H9 (cell line): ENCODE measurements around the gene ICE1. TPM values are rescaled to one million over a fixed set of nuclear protein-coding genes. Genes with fewer than 3 reads are reported as not detected.

ENCODE experiments used
- DNase-seq: peaks from one replicate; pipeline ENCODE4 v3.0.0-alpha.2; 2017
- H2AFZ ChIP-seq: one replicate; pipeline ENCODE4 v1.6.1; 2013; ENCODE audit warnings: mild to moderate bottlenecking, low read length, control low read depth, moderate library complexity
- H2AK5ac ChIP-seq: 2 replicates; pipeline ENCODE4 v1.6.1; 2013; ENCODE audit warnings: low read length, control low read depth, mixed read lengths; ENCODE audit not compliant: insufficient read length
- H2BK120ac ChIP-seq: one replicate; pipeline ENCODE4 v1.6.1; 2013; ENCODE audit warnings: low read depth, mild to moderate bottlenecking, low read length, control low read depth, inconsistent platforms; ENCODE audit not compliant: poor library complexity, severe bottlenecking
- H2BK12ac ChIP-seq: 2 replicates; pipeline ENCODE4 v1.6.1; 2013; ENCODE audit warnings: low read length, control low read depth, mixed read lengths, low read depth; ENCODE audit not compliant: insufficient read length
- H2BK15ac ChIP-seq: 2 replicates; pipeline ENCODE4 v1.6.1; 2013; ENCODE audit warnings: low read depth, low read length, control low read depth
- H2BK20ac ChIP-seq: one replicate; pipeline ENCODE4 v1.6.1; 2013; ENCODE audit warnings: low read depth, mild to moderate bottlenecking, low read length, control low read depth, inconsistent platforms; ENCODE audit not compliant: poor library complexity, severe bottlenecking
- H2BK5ac ChIP-seq: 2 replicates; pipeline ENCODE4 v1.6.1; 2013; ENCODE audit warnings: low read length, control low read depth, mixed read lengths; ENCODE audit not compliant: insufficient read length
- H3K14ac ChIP-seq: 2 replicates; pipeline ENCODE4 v1.6.1; 2013; ENCODE audit warnings: low read length, control low read depth; ENCODE audit not compliant: insufficient read depth
- H3K18ac ChIP-seq: 2 replicates; pipeline ENCODE4 v1.6.1; 2013; ENCODE audit warnings: low read depth, mild to moderate bottlenecking, mixed read lengths, low read length, control low read depth; ENCODE audit not compliant: insufficient read length
- H3K23ac ChIP-seq: 2 replicates; pipeline ENCODE4 v1.6.1; 2013; ENCODE audit warnings: low read length, control low read depth, mixed read lengths, low read depth; ENCODE audit not compliant: insufficient read length
- H3K23me2 ChIP-seq: 2 replicates; pipeline ENCODE4 v1.6.1; 2013; ENCODE audit warnings: low read depth, mild to moderate bottlenecking, mixed read lengths, low read length, control low read depth; ENCODE audit not compliant: insufficient read length, poor library complexity, severe bottlenecking
- H3K27ac ChIP-seq: 2 replicates; pipeline ENCODE4 v1.5.1; 2013; ENCODE audit warnings: low read length, control low read depth, mixed read lengths, low read depth; ENCODE audit not compliant: insufficient read length
- H3K27me3 ChIP-seq: 2 replicates; pipeline ENCODE4 v1.6.1; 2013; ENCODE audit warnings: low read length, control low read depth, inconsistent platforms; ENCODE audit not compliant: insufficient read depth
- H3K4ac ChIP-seq: 2 replicates; pipeline ENCODE4 v1.6.1; 2013; ENCODE audit warnings: low read depth, mild to moderate bottlenecking, control low read depth, inconsistent platforms, low read length, moderate library complexity
- H3K4me1 ChIP-seq: 2 replicates; pipeline ENCODE4 v1.6.1; 2013; ENCODE audit warnings: low read length, control low read depth, inconsistent platforms; ENCODE audit not compliant: insufficient read depth
- H3K4me2 ChIP-seq: 2 replicates; pipeline ENCODE4 v1.6.1; 2013; ENCODE audit warnings: low read length, control low read depth, mixed read lengths; ENCODE audit not compliant: insufficient read length, insufficient read depth
- H3K56ac ChIP-seq: 2 replicates; pipeline ENCODE4 v1.6.1; 2013; ENCODE audit warnings: low read depth, mild to moderate bottlenecking, mixed read lengths, low read length, control low read depth; ENCODE audit not compliant: insufficient read length
- H3K79me1 ChIP-seq: 2 replicates; pipeline ENCODE4 v1.6.1; 2013; ENCODE audit warnings: low read depth, mild to moderate bottlenecking, moderate library complexity, low read length, control low read depth, inconsistent platforms; ENCODE audit not compliant: insufficient read depth, poor library complexity, severe bottlenecking
- H3K79me2 ChIP-seq: 2 replicates; pipeline ENCODE4 v1.6.1; 2013; ENCODE audit warnings: low read length, control low read depth, inconsistent platforms; ENCODE audit not compliant: insufficient read depth
- H3K9ac ChIP-seq: 2 replicates; pipeline ENCODE4 v1.6.1; 2013; ENCODE audit warnings: low read length, control low read depth, mixed read lengths; ENCODE audit not compliant: insufficient read length; ENCODE audit errors: extremely low read depth
- H3K9me3 ChIP-seq: one replicate; pipeline ENCODE4 v1.6.1; 2013; ENCODE audit warnings: low read depth, low read length, inconsistent platforms; ENCODE audit not compliant: control insufficient read depth
- H3T11ph ChIP-seq: one replicate; pipeline ENCODE4 v1.6.1; 2013; ENCODE audit warnings: mild to moderate bottlenecking, low read length, control low read depth, inconsistent platforms
- H4K20me1 ChIP-seq: one replicate; pipeline ENCODE4 v1.6.1; 2013; ENCODE audit not compliant: control insufficient read depth, insufficient read length, insufficient read depth
- H4K5ac ChIP-seq: 2 replicates; pipeline ENCODE4 v1.6.1; 2013; ENCODE audit warnings: low read depth, mild to moderate bottlenecking, mixed read lengths, low read length, control low read depth; ENCODE audit not compliant: insufficient read length
- H4K8ac ChIP-seq: replicated peaks from 2 replicates; pipeline ENCODE4 v1.6.1; 2013; ENCODE audit warnings: low read length, control low read depth, mixed read lengths, low read depth; ENCODE audit not compliant: insufficient read length
- H4K91ac ChIP-seq: 2 replicates; pipeline ENCODE4 v1.6.1; 2013; ENCODE audit warnings: low read depth, mild to moderate bottlenecking, moderate library complexity, mixed read lengths, low read length, control low read depth; ENCODE audit not compliant: insufficient read length
- H3K27ac Mint-ChIP-seq, 3 experiments: 2 replicates in 2 of 3; 3 replicates in 1 of 3; pipeline ENCODE4 v1.8.0; 2020 to 2021; ENCODE audit warnings: mixed read lengths in 3 of 3, mild to moderate bottlenecking in 1 of 3, moderate library complexity in 1 of 3
- H3K27me3 Mint-ChIP-seq: 2 replicates; pipeline ENCODE4 v1.8.0; 2021; ENCODE audit warnings: low read depth, mild to moderate bottlenecking, moderate library complexity, mixed read lengths
- H3K36me3 Mint-ChIP-seq, 3 experiments: 2 replicates in 2 of 3; 3 replicates in 1 of 3; pipeline ENCODE4 v1.8.0; 2020 to 2021; ENCODE audit warnings: low read depth in 3 of 3, mixed read lengths in 3 of 3; ENCODE audit not compliant: insufficient read depth in 1 of 3
- H3K4me1 Mint-ChIP-seq, 2 experiments: 2 replicates each; pipeline ENCODE4 v1.8.0; 2020; ENCODE audit warnings: mixed read lengths in 2 of 2
- H3K4me3 Mint-ChIP-seq, 2 experiments: 2 replicates in 1 of 2; 3 replicates in 1 of 2; pipeline ENCODE4 v1.8.0; 2020 to 2021; ENCODE audit warnings: mild to moderate bottlenecking in 2 of 2, mixed read lengths in 2 of 2, moderate library complexity in 1 of 2
- H3K9me3 Mint-ChIP-seq, 2 experiments: 2 replicates in 1 of 2; 3 replicates in 1 of 2; pipeline ENCODE4 v1.8.0; 2020; ENCODE audit warnings: mild to moderate bottlenecking in 2 of 2, mixed read lengths in 2 of 2, moderate library complexity in 1 of 2
- WGBS: extraction: QIAGEN DNeasy Blood & Tissue Kit; methylation state at CpG from one replicate; pipeline ENCODE4 v1.1.7; 2013; ENCODE audit warnings: missing lambda C conversion rate, low lambda C conversion rate, mixed read lengths; ENCODE audit not compliant: insufficient read length; ENCODE audit errors: extremely low coverage; 5-methylcytosine and 5-hydroxymethylcytosine counted together
- total RNA-seq: library from RNA; stranded (reverse); gene quantifications from 2 replicates; pipeline ENCODE4 v1.2.1, GENCODE V29; 2021
- TF ChIP-seq, protein P1 (sequence below): fragments of 200-600 bp; sonication (generic); conservative IDR thresholded peaks from 3 replicates; pipeline ENCODE4 v1.8.0; 2021; ENCODE audit warnings: antibody characterized with exemption, mild to moderate bottlenecking

The ICE1 gene
- total RNA-seq, 1 experiment from 2014 or later, result 45.1 TPM

GRCh38 chr5:5505815-5506214 lies 83.3 kb downstream of the ICE1 start:
- no peak overlapping the region for H2AK5ac ChIP-seq

More at GRCh38 chr5:5505815-5506214, 83.3 kb downstream of the ICE1 start:
- Histone ChIP-seq H3K27ac (no peak overlapping the region), H3K18ac (no peak overlapping the region), H3K79me1 (no peaks in the 10 kb centered on the region), H3K23ac (no peak overlapping the region), H3K9me3 (no peaks in the 10 kb centered on the region), H2BK12ac (no peak overlapping the region), H4K20me1 (no peaks in the 10 kb centered on the region), H2AFZ (no peak overlapping the region), H3K56ac (no peak overlapping the region), H2BK15ac (no peak overlapping the region), H2BK120ac (no peak overlapping the region), H4K91ac (no peak overlapping the region), H3K79me2 (no peaks in the 10 kb centered on the region), H3K9ac (no peak overlapping the region), H2BK5ac (no peak overlapping the region), H4K8ac (no peak overlapping the region), H4K5ac (no peak overlapping the region), H3K14ac (no peak overlapping the region), H3K4ac (no peak overlapping the region), H2BK20ac (no peak overlapping the region), H3T11ph (no peak overlapping the region), H3K4me1 (no peaks in the 10 kb centered on the region), H3K27me3 (no peaks in the 10 kb centered on the region), H3K23me2 (no peaks in the 10 kb centered on the region), H3K4me2 (no peak overlapping the region)
- DNase-seq, result no peak
- H3K4me3 Mint-ChIP-seq, result no peak overlapping the region
- peaks cover 10 to 22% (median 18%) of the 10 kb centered on the region in 3 experiments; a peak in 6 of 7 replicates for H3K36me3 Mint-ChIP-seq
- H3K9me3 Mint-ChIP-seq, result peaks cover 14 to 25% of the 10 kb centered on the region in 2 experiments
- WGBS, result no CpG with 5 or more reads among the region's 3 CpGs
- H3K4me1 Mint-ChIP-seq, result peaks cover 3 to 5% of the 10 kb centered on the region in 2 experiments; a peak in 2 of 4 replicates
- H3K27ac Mint-ChIP-seq, result no peak overlapping the region
- no peaks in the 10 kb centered on the region for H3K27me3 Mint-ChIP-seq
- TF ChIP-seq, protein P1, sequence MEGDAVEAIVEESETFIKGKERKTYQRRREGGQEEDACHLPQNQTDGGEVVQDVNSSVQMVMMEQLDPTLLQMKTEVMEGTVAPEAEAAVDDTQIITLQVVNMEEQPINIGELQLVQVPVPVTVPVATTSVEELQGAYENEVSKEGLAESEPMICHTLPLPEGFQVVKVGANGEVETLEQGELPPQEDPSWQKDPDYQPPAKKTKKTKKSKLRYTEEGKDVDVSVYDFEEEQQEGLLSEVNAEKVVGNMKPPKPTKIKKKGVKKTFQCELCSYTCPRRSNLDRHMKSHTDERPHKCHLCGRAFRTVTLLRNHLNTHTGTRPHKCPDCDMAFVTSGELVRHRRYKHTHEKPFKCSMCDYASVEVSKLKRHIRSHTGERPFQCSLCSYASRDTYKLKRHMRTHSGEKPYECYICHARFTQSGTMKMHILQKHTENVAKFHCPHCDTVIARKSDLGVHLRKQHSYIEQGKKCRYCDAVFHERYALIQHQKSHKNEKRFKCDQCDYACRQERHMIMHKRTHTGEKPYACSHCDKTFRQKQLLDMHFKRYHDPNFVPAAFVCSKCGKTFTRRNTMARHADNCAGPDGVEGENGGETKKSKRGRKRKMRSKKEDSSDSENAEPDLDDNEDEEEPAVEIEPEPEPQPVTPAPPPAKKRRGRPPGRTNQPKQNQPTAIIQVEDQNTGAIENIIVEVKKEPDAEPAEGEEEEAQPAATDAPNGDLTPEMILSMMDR, result no peak
